ENCODE results near the gene PTPN6. TPM values are rescaled to one million over a fixed set of nuclear protein-coding genes. Genes with fewer than 3 reads are reported as not detected.

Gene PTPN6
- total RNA-seq, 2 donors from 2014 or later, result 35.7 to 68.0 TPM

GRCh38 chr12:6961695-6962284, 10.6 kb downstream of the PTPN6 start:
- Histone ChIP-seq H3K9me3 (ENCODE audit: control insufficient read depth, low read length) (no peaks in the 10 kb centered on the region), H3K27me3 (ENCODE audit: control insufficient read depth, insufficient read depth, low read length, poor library complexity, severe bottlenecking) (no peaks in the 10 kb centered on the region), H3K27ac (ENCODE audit: low read depth, low read length) (peak overlapping the region; percentile 76), H3K9ac (ENCODE audit: extremely low read depth, low read length, poor library complexity, severe bottlenecking) (peak overlapping the region; percentile 49), H3K4me1 (ENCODE audit: control insufficient read depth, insufficient read depth, low read length) (peaks cover 4% of the 10 kb centered on the region), H3K36me3 (ENCODE audit: control insufficient read depth, insufficient read depth, low read length) (peaks cover 26% of the 10 kb centered on the region), H3K4me3 (ENCODE audit: low read length) (no peak overlapping the region)
- peak; percentile 96 for DNase-seq
- peaks cover 37% of the 10 kb centered on the region for H3K36me3 Mint-ChIP-seq (ENCODE audit: low read depth)
- 33 to 39% methylated on average over 7 to 16 of the region's 16 CpGs for WGBS, 2 experiments (ENCODE audit: insufficient coverage in 1 of 2, insufficient read length in 1 of 2)
- peak; percentile 89 for TF ChIP-seq CTCF (conservative IDR thresholded peaks at IDR 0.05)
- H3K4me3 Mint-ChIP-seq, result peak overlapping the region; percentile 98
- peak overlapping the region; percentile 99 for H3K27ac Mint-ChIP-seq
- H3K9me3 Mint-ChIP-seq, result no peaks in the 10 kb centered on the region
- H3K27me3 Mint-ChIP-seq (ENCODE audit: insufficient read depth), result no peaks in the 10 kb centered on the region
- H3K4me1 Mint-ChIP-seq, result peaks cover 48% of the 10 kb centered on the region

- no peaks in the 10 kb centered on the region for H3K9me3 Mint-ChIP-seq
- DNase-seq, result no peak
- H3K9me3 ChIP-seq (ENCODE audit: control insufficient read depth, low read length), result no peaks in the 10 kb centered on the region
- H3K27me3 ChIP-seq (ENCODE audit: control insufficient read depth, insufficient read depth, low read length, poor library complexity, severe bottlenecking), result no peaks in the 10 kb centered on the region
- peak overlapping the region; percentile 76 for H3K27ac ChIP-seq (ENCODE audit: low read depth, low read length)
- H3K4me3 ChIP-seq (ENCODE audit: low read length), result no peak overlapping the region
- H3K27me3 Mint-ChIP-seq (ENCODE audit: insufficient read depth), result no peaks in the 10 kb centered on the region
- H3K9ac ChIP-seq (ENCODE audit: extremely low read depth, low read length, poor library complexity, severe bottlenecking), result peak overlapping the region; percentile 49
- H3K4me1 Mint-ChIP-seq, result peaks cover 48% of the 10 kb centered on the region
- peaks cover 33% of the 10 kb centered on the region for H3K36me3 ChIP-seq (ENCODE audit: control insufficient read depth, insufficient read depth, low read length)
- peaks cover 42% of the 10 kb centered on the region for H3K36me3 Mint-ChIP-seq (ENCODE audit: low read depth)
- TF ChIP-seq CTCF (conservative IDR thresholded peaks at IDR 0.05), result no peak
- H3K27ac Mint-ChIP-seq, result peak overlapping the region; percentile 99
- peaks cover 4% of the 10 kb centered on the region for H3K4me1 ChIP-seq (ENCODE audit: control insufficient read depth, insufficient read depth, low read length)
- 75 to 86% methylated on average over 15 to 25 of the region's 25 CpGs for WGBS, 2 experiments (ENCODE audit: insufficient coverage in 1 of 2, insufficient read length in 1 of 2)
- H3K4me3 Mint-ChIP-seq, result peak overlapping the region; percentile 98
Measured at GRCh38 chr12:6962285-6963015, 11.3 kb downstream of the PTPN6 start.

GRCh38 chr12:6963016-6963731, 12.0 kb downstream of the PTPN6 start:
- H3K9me3 Mint-ChIP-seq, result no peaks in the 10 kb centered on the region
- no peaks in the 10 kb centered on the region for H3K27me3 Mint-ChIP-seq (ENCODE audit: insufficient read depth)
- peak; percentile 52 for TF ChIP-seq CTCF (conservative IDR thresholded peaks at IDR 0.05)
- H3K4me1 ChIP-seq (ENCODE audit: control insufficient read depth, insufficient read depth, low read length), result peaks cover 4% of the 10 kb centered on the region
- H3K27me3 ChIP-seq (ENCODE audit: control insufficient read depth, insufficient read depth, low read length, poor library complexity, severe bottlenecking), result no peaks in the 10 kb centered on the region
- peaks cover 40% of the 10 kb centered on the region for H3K36me3 ChIP-seq (ENCODE audit: control insufficient read depth, insufficient read depth, low read length)
- H3K4me3 ChIP-seq (ENCODE audit: low read length), result no peak overlapping the region
- no peak overlapping the region for H3K27ac ChIP-seq (ENCODE audit: low read depth, low read length)
- H3K27ac Mint-ChIP-seq, result peak overlapping the region; percentile 99
- H3K4me3 Mint-ChIP-seq, result peak overlapping the region; percentile 98
- peaks cover 49% of the 10 kb centered on the region for H3K36me3 Mint-ChIP-seq (ENCODE audit: low read depth)
- WGBS, 2 experiments (ENCODE audit: insufficient coverage in 1 of 2, insufficient read length in 1 of 2), result 82 to 96% methylated on average over 22 to 32 of the region's 32 CpGs
- H3K4me1 Mint-ChIP-seq, result peaks cover 48% of the 10 kb centered on the region
- peak; percentile 99 for DNase-seq
- H3K9ac ChIP-seq (ENCODE audit: extremely low read depth, low read length, poor library complexity, severe bottlenecking), result no peak overlapping the region
- no peaks in the 10 kb centered on the region for H3K9me3 ChIP-seq (ENCODE audit: control insufficient read depth, low read length)

Data from endodermal cell (in vitro differentiated cells).